IMR-90 (cell line): ENCODE data around the gene ELFN1.

ENCODE experiments used
- FOS ChIP-seq: fragments of 150-350 bp; IDR thresholded peaks from 2 replicates; pipeline ENCODE4 v1.6.1; 2016; ENCODE audit warnings: low read depth, low read length
- POLR2A ChIP-seq: IDR thresholded peaks from 2 replicates; pipeline ENCODE4 v1.6.1; 2012; ENCODE audit warnings: mild to moderate bottlenecking, low read depth, low read length
- TF ChIP-seq, protein P1 (sequence below): conservative IDR thresholded peaks from 2 replicates; pipeline ENCODE4 v1.5.1; 2012; ENCODE audit warnings: mild to moderate bottlenecking, low read depth, low read length, improper control_type of control experiment

DNA sequence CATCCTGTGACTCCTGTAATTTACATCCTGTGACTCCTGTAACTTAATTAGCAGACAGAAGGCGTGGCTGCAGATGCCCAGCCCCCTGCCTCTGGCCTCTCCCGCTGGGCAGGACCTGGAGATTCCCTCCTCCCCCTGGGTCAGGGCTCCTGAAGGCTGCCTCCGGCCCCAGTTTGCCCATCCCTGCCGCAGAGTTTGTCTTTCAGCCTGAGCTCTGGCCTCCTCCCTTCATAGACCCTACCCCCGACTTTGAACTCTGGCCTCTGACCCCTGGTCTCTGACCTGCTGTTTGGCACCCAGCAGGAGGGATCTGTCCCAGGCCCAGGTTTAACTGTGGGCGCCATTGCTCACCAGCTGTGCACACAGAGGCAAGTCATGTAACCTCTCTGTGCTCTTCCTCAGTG, 45.6 kb downstream of the ELFN1 start:
- TF ChIP-seq POLR2A: no peak
- TF ChIP-seq, protein P1, sequence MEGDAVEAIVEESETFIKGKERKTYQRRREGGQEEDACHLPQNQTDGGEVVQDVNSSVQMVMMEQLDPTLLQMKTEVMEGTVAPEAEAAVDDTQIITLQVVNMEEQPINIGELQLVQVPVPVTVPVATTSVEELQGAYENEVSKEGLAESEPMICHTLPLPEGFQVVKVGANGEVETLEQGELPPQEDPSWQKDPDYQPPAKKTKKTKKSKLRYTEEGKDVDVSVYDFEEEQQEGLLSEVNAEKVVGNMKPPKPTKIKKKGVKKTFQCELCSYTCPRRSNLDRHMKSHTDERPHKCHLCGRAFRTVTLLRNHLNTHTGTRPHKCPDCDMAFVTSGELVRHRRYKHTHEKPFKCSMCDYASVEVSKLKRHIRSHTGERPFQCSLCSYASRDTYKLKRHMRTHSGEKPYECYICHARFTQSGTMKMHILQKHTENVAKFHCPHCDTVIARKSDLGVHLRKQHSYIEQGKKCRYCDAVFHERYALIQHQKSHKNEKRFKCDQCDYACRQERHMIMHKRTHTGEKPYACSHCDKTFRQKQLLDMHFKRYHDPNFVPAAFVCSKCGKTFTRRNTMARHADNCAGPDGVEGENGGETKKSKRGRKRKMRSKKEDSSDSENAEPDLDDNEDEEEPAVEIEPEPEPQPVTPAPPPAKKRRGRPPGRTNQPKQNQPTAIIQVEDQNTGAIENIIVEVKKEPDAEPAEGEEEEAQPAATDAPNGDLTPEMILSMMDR: no peak
- no peak for TF ChIP-seq FOS
